Measurements from ENCODE around the gene TBC1D9. TPM values are rescaled to one million over a fixed set of nuclear protein-coding genes. Genes with fewer than 3 reads are reported as not detected.

TBC1D9 gene
- total RNA-seq, 1 experiment from 2014 or later: 12.5 TPM

GRCh38 chr4:140736669-140737343 lies 19.4 kb downstream of the TBC1D9 start:
- POLR2A ChIA-PET: no interaction called here
- H3K36me3 Mint-ChIP-seq (ENCODE audit: insufficient read depth, unreplicated experiment): no peaks in the 10 kb centered on the region
- TF ChIP-seq CTCF (IDR thresholded peaks at IDR 0.05; ENCODE audit: insufficient read depth in 1 of 2, low read depth in 1 of 2, low read length in 1 of 2, severe bottlenecking in 1 of 2, unreplicated experiment in 1 of 2): no peak
- H3K27me3 Mint-ChIP-seq (ENCODE audit: insufficient read depth, unreplicated experiment): no peaks in the 10 kb centered on the region
- Histone ChIP-seq H3K4me1 (peaks cover 20% of the 10 kb centered on the region), H3K27me3 (replicated peaks; ENCODE audit: control insufficient read depth, insufficient read depth, low read length) (no peaks in the 10 kb centered on the region), H3K36me3 (ENCODE audit: control insufficient read depth, insufficient read depth, low read length) (no peaks in the 10 kb centered on the region), H3K4me3 (ENCODE audit: low read depth, low read length) (no peak overlapping the region), H3K9me3 (peaks cover 4% of the 10 kb centered on the region; the same call in 1 of the 2 replicates)
- CTCF ChIA-PET: interaction anchor here (0.6 kb wide), 1 partner anchor 28 kb away, joined by 3 read pairs; no protein-coding TSS in a partner anchor
- peaks cover 23% of the 10 kb centered on the region for H3K4me1 Mint-ChIP-seq (ENCODE audit: low read depth, unreplicated experiment)
- no peak overlapping the region for H3K27ac Mint-ChIP-seq (ENCODE audit: unreplicated experiment)
- DNase-seq: no peak
- H3K4me3 Mint-ChIP-seq (ENCODE audit: unreplicated experiment): no peak overlapping the region
- no TSS peak for BruUV-seq (replicated peaks)
- H3K9me3 Mint-ChIP-seq (ENCODE audit: unreplicated experiment): no peaks in the 10 kb centered on the region
- intact Hi-C loops (cut with micrococcal nuclease; ENCODE audit: unreplicated experiment): no loop called here

- Histone ChIP-seq H3K4me1 (peaks cover 12% of the 10 kb centered on the region), H3K27me3 (replicated peaks; ENCODE audit: control insufficient read depth, insufficient read depth, low read length) (no peaks in the 10 kb centered on the region), H3K4me3 (ENCODE audit: low read depth, low read length) (no peak overlapping the region), H3K36me3 (ENCODE audit: control insufficient read depth, insufficient read depth, low read length) (no peaks in the 10 kb centered on the region), H3K9me3 (no peaks in the 10 kb centered on the region)
- Mint-ChIP-seq H3K27ac (ENCODE audit: unreplicated experiment) (peak overlapping the region; percentile 45), H3K4me1 (ENCODE audit: low read depth, unreplicated experiment) (peaks cover 23% of the 10 kb centered on the region), H3K4me3 (ENCODE audit: unreplicated experiment) (no peak overlapping the region), H3K36me3 (ENCODE audit: insufficient read depth, unreplicated experiment) (no peaks in the 10 kb centered on the region), H3K27me3 (ENCODE audit: insufficient read depth, unreplicated experiment) (no peaks in the 10 kb centered on the region), H3K9me3 (ENCODE audit: unreplicated experiment) (no peaks in the 10 kb centered on the region)
- ChIA-PET POLR2A (no interaction called here), CTCF (no interaction called here)
- no peak for TF ChIP-seq CTCF (IDR thresholded peaks at IDR 0.05; ENCODE audit: insufficient read depth in 1 of 2, low read depth in 1 of 2, low read length in 1 of 2, severe bottlenecking in 1 of 2, unreplicated experiment in 1 of 2)
- no TSS peak for BruUV-seq (replicated peaks)
- intact Hi-C loops (cut with micrococcal nuclease; ENCODE audit: unreplicated experiment): no loop called here
- DNase-seq: no peak
Measured at GRCh38 chr4:140735779-140736391, 20.3 kb downstream of the TBC1D9 start.

- H3K27me3 Mint-ChIP-seq (ENCODE audit: insufficient read depth, unreplicated experiment): no peaks in the 10 kb centered on the region
- no peaks in the 10 kb centered on the region for H3K9me3 Mint-ChIP-seq (ENCODE audit: unreplicated experiment)
- BruUV-seq (replicated peaks): no TSS peak
- H3K27me3 ChIP-seq (replicated peaks; ENCODE audit: control insufficient read depth, insufficient read depth, low read length): no peaks in the 10 kb centered on the region
- H3K4me3 ChIP-seq (ENCODE audit: low read depth, low read length): no peak overlapping the region
- ChIA-PET CTCF (no interaction called here), POLR2A (no interaction called here)
- H3K9me3 ChIP-seq: no peaks in the 10 kb centered on the region
- intact Hi-C loops (cut with micrococcal nuclease; ENCODE audit: unreplicated experiment): no loop called here
- H3K36me3 ChIP-seq (ENCODE audit: control insufficient read depth, insufficient read depth, low read length): no peaks in the 10 kb centered on the region
- H3K4me1 Mint-ChIP-seq (ENCODE audit: low read depth, unreplicated experiment): peaks cover 18% of the 10 kb centered on the region
- H3K27ac Mint-ChIP-seq (ENCODE audit: unreplicated experiment): no peak overlapping the region
- H3K36me3 Mint-ChIP-seq (ENCODE audit: insufficient read depth, unreplicated experiment): no peaks in the 10 kb centered on the region
- no peak overlapping the region for H3K4me3 Mint-ChIP-seq (ENCODE audit: unreplicated experiment)
- DNase-seq: no peak
- H3K4me1 ChIP-seq: peaks cover 6% of the 10 kb centered on the region
- TF ChIP-seq CTCF (IDR thresholded peaks at IDR 0.05; ENCODE audit: insufficient read depth in 1 of 2, low read depth in 1 of 2, low read length in 1 of 2, severe bottlenecking in 1 of 2, unreplicated experiment in 1 of 2): no peak
Measured at GRCh38 chr4:140735317-140735716, 20.9 kb downstream of the TBC1D9 start.

All from Caco-2 (cell line).